ENCODE measurements around the gene PGLYRP2.
A peak's percentile ranks its signal among the peaks of the same experiment; 100 is the strongest.

The PGLYRP2 gene

GRCh38 chr19:15419413-15420025, 59.8 kb downstream of the PGLYRP2 start:
- no peak overlapping the region for H3K27ac ChIP-seq (ENCODE audit: low read length)
- peaks cover 14 to 25% of the 10 kb centered on the region in 2 donors for H3K36me3 ChIP-seq (ENCODE audit: control insufficient read depth in 1 of 2, insufficient read depth in 2 of 2, low read length in 2 of 2)
- peak overlapping the region; percentile 81 to 99 for H3K4me3 ChIP-seq (ENCODE audit: low read depth in 1 of 2, low read length in 2 of 2)
- H3K27me3 ChIP-seq (ENCODE audit: low read depth, low read length), result no peaks in the 10 kb centered on the region
- H3K4me1 ChIP-seq (ENCODE audit: control insufficient read depth in 1 of 2, insufficient read depth in 2 of 2, low read length in 2 of 2), result peaks cover 21 to 36% of the 10 kb centered on the region in 2 donors
- H3K9me3 ChIP-seq (ENCODE audit: control insufficient read depth in 1 of 2, low read length in 2 of 2), result peaks cover 0 to 6% of the 10 kb centered on the region in 2 donors

Measured in muscle layer of duodenum (tissue), 2 donors.